ENCODE data around the gene ARID1B.

DNA sequence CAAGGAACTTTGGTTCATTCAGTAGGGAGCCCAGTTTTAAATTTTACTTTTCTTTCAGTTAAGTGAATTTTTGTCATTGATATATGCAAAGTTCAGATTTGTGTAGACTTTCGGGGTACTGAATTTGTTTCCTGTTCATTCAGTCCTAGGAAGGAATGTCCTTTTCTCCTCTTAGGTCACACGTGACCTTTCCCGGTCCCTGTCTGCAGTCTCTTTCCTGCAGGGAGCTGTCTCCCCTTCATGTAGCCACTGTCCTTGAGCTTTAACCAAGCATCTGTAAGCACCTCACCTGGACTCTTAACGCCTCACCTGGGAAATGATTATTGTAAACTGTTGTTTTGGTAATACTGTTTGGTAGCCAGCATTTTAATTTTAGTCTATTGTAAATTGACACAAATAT lies 190.7 kb downstream of the ARID1B start:
- TF ChIP-seq ZNF121 (tag by site-specific recombination; IDR thresholded peaks at IDR 0.05) (no peak), ZNF830 (tag by site-specific recombination; IDR thresholded peaks at IDR 0.05; ENCODE audit: low read depth) (no peak), ZNF549 (tag by site-specific recombination; IDR thresholded peaks at IDR 0.05) (no peak), KLF1 (tag by site-specific recombination; IDR thresholded peaks at IDR 0.05) (no peak), ZNF114 (tag by site-specific recombination; IDR thresholded peaks at IDR 0.05) (no peak)
- TF ChIP-seq, protein P1, sequence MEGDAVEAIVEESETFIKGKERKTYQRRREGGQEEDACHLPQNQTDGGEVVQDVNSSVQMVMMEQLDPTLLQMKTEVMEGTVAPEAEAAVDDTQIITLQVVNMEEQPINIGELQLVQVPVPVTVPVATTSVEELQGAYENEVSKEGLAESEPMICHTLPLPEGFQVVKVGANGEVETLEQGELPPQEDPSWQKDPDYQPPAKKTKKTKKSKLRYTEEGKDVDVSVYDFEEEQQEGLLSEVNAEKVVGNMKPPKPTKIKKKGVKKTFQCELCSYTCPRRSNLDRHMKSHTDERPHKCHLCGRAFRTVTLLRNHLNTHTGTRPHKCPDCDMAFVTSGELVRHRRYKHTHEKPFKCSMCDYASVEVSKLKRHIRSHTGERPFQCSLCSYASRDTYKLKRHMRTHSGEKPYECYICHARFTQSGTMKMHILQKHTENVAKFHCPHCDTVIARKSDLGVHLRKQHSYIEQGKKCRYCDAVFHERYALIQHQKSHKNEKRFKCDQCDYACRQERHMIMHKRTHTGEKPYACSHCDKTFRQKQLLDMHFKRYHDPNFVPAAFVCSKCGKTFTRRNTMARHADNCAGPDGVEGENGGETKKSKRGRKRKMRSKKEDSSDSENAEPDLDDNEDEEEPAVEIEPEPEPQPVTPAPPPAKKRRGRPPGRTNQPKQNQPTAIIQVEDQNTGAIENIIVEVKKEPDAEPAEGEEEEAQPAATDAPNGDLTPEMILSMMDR (tag by site-specific recombination; IDR thresholded peaks at IDR 0.05), result no peak
- TF ChIP-seq, protein P2, sequence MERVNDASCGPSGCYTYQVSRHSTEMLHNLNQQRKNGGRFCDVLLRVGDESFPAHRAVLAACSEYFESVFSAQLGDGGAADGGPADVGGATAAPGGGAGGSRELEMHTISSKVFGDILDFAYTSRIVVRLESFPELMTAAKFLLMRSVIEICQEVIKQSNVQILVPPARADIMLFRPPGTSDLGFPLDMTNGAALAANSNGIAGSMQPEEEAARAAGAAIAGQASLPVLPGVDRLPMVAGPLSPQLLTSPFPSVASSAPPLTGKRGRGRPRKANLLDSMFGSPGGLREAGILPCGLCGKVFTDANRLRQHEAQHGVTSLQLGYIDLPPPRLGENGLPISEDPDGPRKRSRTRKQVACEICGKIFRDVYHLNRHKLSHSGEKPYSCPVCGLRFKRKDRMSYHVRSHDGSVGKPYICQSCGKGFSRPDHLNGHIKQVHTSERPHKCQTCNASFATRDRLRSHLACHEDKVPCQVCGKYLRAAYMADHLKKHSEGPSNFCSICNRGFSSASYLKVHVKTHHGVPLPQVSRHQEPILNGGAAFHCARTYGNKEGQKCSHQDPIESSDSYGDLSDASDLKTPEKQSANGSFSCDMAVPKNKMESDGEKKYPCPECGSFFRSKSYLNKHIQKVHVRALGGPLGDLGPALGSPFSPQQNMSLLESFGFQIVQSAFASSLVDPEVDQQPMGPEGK (tag by site-specific recombination; IDR thresholded peaks at IDR 0.05), result no peak
- TF ChIP-seq, protein P3, sequence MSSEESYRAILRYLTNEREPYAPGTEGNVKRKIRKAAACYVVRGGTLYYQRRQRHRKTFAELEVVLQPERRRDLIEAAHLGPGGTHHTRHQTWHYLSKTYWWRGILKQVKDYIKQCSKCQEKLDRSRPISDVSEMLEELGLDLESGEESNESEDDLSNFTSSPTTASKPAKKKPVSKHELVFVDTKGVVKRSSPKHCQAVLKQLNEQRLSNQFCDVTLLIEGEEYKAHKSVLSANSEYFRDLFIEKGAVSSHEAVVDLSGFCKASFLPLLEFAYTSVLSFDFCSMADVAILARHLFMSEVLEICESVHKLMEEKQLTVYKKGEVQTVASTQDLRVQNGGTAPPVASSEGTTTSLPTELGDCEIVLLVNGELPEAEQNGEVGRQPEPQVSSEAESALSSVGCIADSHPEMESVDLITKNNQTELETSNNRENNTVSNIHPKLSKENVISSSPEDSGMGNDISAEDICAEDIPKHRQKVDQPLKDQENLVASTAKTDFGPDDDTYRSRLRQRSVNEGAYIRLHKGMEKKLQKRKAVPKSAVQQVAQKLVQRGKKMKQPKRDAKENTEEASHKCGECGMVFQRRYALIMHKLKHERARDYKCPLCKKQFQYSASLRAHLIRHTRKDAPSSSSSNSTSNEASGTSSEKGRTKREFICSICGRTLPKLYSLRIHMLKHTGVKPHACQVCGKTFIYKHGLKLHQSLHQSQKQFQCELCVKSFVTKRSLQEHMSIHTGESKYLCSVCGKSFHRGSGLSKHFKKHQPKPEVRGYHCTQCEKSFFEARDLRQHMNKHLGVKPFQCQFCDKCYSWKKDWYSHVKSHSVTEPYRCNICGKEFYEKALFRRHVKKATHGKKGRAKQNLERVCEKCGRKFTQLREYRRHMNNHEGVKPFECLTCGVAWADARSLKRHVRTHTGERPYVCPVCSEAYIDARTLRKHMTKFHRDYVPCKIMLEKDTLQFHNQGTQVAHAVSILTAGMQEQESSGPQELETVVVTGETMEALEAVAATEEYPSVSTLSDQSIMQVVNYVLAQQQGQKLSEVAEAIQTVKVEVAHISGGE (tag by site-specific recombination; conservative IDR thresholded peaks at IDR 0.05; ENCODE audit: low read depth), result no peak

All from HEK293 (cell line).